ENCODE results near the gene MAJIN. TPM values are rescaled to one million over a fixed set of nuclear protein-coding genes. Genes with fewer than 3 reads are reported as not detected.
"Not testable (repeated sequence)": the region's sequence is repeated elsewhere in the genome, so short reads cannot be mapped to it uniquely, and the experiment has no call there.

Gene MAJIN
- polyA plus RNA-seq, 1 of the 3 experiments (the other 2 are of a cell fraction) = not detected

DNA sequence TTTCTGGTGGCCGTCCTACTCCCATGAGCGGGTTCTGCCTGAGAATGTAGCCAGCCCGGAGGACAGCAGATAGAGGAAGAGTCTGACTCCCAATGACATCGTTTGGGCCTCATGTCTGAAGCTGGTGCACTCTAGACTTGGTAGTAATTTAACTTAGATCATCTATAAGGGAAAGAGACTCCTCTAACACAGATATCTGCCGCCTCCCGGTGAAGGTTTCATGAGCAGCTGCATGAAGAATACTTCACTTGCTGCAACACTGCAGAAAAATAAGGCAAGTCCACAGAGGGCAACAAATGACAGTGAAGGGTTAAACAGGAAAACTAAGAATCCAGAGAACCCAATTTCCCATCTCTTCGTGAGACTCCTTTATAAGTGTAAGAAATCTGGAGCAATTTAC lies 36.1 kb upstream of the MAJIN start:
- Histone ChIP-seq H4K20me1 (ENCODE audit: insufficient read depth) (no peaks in the 10 kb centered on the region), H3K4me2 (no peak overlapping the region), H3K36me3 (replicated peaks in 1 of 2; ENCODE audit: control insufficient read depth in 1 of 2, insufficient read depth in 2 of 2, low read length in 1 of 2) (no peaks in the 10 kb centered on the region), H3K27ac (ENCODE audit: low read depth in 2 of 2, low read length in 1 of 2) (no peak overlapping the region), H3K9me3 (no peaks in the 10 kb centered on the region), H3F3A (replicated peaks; ENCODE audit: insufficient read depth) (peaks cover 3% of the 10 kb centered on the region), H3K79me2 (ENCODE audit: insufficient read depth) (no peaks in the 10 kb centered on the region), H2AFZ (ENCODE audit: low read depth) (peak overlapping the region; percentile 52; the same call in 1 of the 2 replicates), H3K9ac (no peak overlapping the region), H3K4me3 (ENCODE audit: low read depth in 2 of 2, low read length in 1 of 2) (no peak overlapping the region), H3K9me2 (no peaks in the 10 kb centered on the region), H3K27me3 (ENCODE audit: insufficient read depth) (no peaks in the 10 kb centered on the region), H3K4me1 (ENCODE audit: control insufficient read depth in 1 of 2, insufficient read depth in 2 of 2, low read depth in 1 of 2, low read length in 1 of 2) (peaks cover 1 to 6% of the 10 kb centered on the region in 2 experiments; a peak in 1 of 4 replicates)
- ChIA-PET CTCF (interaction anchor here (0.7 to 1.8 kb wide), 2 partner anchors 11 to 120 kb away, joined by 3 to 7 read pairs; partner anchors contain the start of gene BATF2), POLR2A (no interaction called here)
- WGBS (ENCODE audit: low lambda C conversion rate) = 89% methylated on average over 4 of the region's 7 CpGs
- no peak for TF ChIP-seq GATA2 (CRISPR knock-in tag; IDR thresholded peaks at IDR 0.05)
- TF ChIP-seq TEAD4 (IDR thresholded peaks at IDR 0.05; ENCODE audit: borderline replicate concordance, insufficient read depth) = no peak
- TF ChIP-seq FOXM1 (IDR thresholded peaks at IDR 0.05; ENCODE audit: low read depth) = no peak
- TF ChIP-seq, protein P1, sequence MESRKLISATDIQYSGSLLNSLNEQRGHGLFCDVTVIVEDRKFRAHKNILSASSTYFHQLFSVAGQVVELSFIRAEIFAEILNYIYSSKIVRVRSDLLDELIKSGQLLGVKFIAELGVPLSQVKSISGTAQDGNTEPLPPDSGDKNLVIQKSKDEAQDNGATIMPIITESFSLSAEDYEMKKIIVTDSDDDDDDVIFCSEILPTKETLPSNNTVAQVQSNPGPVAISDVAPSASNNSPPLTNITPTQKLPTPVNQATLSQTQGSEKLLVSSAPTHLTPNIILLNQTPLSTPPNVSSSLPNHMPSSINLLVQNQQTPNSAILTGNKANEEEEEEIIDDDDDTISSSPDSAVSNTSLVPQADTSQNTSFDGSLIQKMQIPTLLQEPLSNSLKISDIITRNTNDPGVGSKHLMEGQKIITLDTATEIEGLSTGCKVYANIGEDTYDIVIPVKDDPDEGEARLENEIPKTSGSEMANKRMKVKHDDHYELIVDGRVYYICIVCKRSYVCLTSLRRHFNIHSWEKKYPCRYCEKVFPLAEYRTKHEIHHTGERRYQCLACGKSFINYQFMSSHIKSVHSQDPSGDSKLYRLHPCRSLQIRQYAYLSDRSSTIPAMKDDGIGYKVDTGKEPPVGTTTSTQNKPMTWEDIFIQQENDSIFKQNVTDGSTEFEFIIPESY (IDR thresholded peaks at IDR 0.05; ENCODE audit: borderline replicate concordance, low read depth) = no peak
- TF ChIP-seq SMC3 (IDR thresholded peaks at IDR 0.05; ENCODE audit: low read depth, low read length) = no peak
- no peak for TF ChIP-seq TAF1 (IDR thresholded peaks at IDR 0.05; ENCODE audit: borderline replicate concordance, low read depth, low read length)
- no peak for TF ChIP-seq JUND (IDR thresholded peaks at IDR 0.05)
- TF ChIP-seq, protein P2, sequence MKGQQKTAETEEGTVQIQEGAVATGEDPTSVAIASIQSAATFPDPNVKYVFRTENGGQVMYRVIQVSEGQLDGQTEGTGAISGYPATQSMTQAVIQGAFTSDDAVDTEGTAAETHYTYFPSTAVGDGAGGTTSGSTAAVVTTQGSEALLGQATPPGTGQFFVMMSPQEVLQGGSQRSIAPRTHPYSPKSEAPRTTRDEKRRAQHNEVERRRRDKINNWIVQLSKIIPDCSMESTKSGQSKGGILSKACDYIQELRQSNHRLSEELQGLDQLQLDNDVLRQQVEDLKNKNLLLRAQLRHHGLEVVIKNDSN (IDR thresholded peaks at IDR 0.05; ENCODE audit: borderline replicate concordance, low read depth) = no peak
- TF ChIP-seq NRF1 (IDR thresholded peaks at IDR 0.05; ENCODE audit: low read depth, low read length) = no peak
- TF ChIP-seq EZH2phosphoT487 (IDR thresholded peaks at IDR 0.05; ENCODE audit: borderline replicate concordance, low read depth) = no peak
- TF ChIP-seq, protein P3, sequence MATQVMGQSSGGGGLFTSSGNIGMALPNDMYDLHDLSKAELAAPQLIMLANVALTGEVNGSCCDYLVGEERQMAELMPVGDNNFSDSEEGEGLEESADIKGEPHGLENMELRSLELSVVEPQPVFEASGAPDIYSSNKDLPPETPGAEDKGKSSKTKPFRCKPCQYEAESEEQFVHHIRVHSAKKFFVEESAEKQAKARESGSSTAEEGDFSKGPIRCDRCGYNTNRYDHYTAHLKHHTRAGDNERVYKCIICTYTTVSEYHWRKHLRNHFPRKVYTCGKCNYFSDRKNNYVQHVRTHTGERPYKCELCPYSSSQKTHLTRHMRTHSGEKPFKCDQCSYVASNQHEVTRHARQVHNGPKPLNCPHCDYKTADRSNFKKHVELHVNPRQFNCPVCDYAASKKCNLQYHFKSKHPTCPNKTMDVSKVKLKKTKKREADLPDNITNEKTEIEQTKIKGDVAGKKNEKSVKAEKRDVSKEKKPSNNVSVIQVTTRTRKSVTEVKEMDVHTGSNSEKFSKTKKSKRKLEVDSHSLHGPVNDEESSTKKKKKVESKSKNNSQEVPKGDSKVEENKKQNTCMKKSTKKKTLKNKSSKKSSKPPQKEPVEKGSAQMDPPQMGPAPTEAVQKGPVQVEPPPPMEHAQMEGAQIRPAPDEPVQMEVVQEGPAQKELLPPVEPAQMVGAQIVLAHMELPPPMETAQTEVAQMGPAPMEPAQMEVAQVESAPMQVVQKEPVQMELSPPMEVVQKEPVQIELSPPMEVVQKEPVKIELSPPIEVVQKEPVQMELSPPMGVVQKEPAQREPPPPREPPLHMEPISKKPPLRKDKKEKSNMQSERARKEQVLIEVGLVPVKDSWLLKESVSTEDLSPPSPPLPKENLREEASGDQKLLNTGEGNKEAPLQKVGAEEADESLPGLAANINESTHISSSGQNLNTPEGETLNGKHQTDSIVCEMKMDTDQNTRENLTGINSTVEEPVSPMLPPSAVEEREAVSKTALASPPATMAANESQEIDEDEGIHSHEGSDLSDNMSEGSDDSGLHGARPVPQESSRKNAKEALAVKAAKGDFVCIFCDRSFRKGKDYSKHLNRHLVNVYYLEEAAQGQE (IDR thresholded peaks at IDR 0.05; ENCODE audit: low read depth, low read length) = no peak
- TF ChIP-seq NFIC (IDR thresholded peaks at IDR 0.05; ENCODE audit: borderline replicate concordance) = no peak
- no peak for TF ChIP-seq FOXJ3 (CRISPR knock-in tag; IDR thresholded peaks at IDR 0.05)
- no peak for TF ChIP-seq RCOR1 (IDR thresholded peaks at IDR 0.05; ENCODE audit: low read length)
- DNase-seq = no peak

GRCh38 chr11:65003968-65004367 lies 32.1 kb upstream of the MAJIN start:
- H3K36me3 ChIP-seq (replicated peaks in 1 of 2; ENCODE audit: control insufficient read depth in 1 of 2, insufficient read depth in 2 of 2, low read length in 1 of 2); H3K4me3 ChIP-seq (ENCODE audit: low read depth in 2 of 2, low read length in 1 of 2); H4K20me1 ChIP-seq (ENCODE audit: insufficient read depth); H3F3A ChIP-seq (replicated peaks; ENCODE audit: insufficient read depth); H2AFZ ChIP-seq (ENCODE audit: low read depth); H3K4me2 ChIP-seq; H3K4me1 ChIP-seq (ENCODE audit: control insufficient read depth in 1 of 2, insufficient read depth in 2 of 2, low read depth in 1 of 2, low read length in 1 of 2); H3K27me3 ChIP-seq (ENCODE audit: insufficient read depth); DNase-seq; H3K27ac ChIP-seq (ENCODE audit: low read depth in 2 of 2, low read length in 1 of 2); H3K79me2 ChIP-seq (ENCODE audit: insufficient read depth); H3K9ac ChIP-seq; H3K9me3 ChIP-seq; H3K9me2 ChIP-seq: not testable (repeated sequence)
- 23% methylated on average over 3 of the region's 3 CpGs for WGBS (ENCODE audit: low lambda C conversion rate)
- ChIA-PET POLR2A (interaction anchor here (1.0 kb wide), 1 partner anchor 9 kb away, joined by 3 read pairs; no protein-coding TSS in a partner anchor), CTCF (interaction anchor here (0.7 to 3.4 kb wide), 3 partner anchors 9 to 15 kb away, joined by 3 to 26 read pairs (median 4); partner anchors contain the start of gene ARL2)

All from SK-N-SH (cell line).